NCI-H2227 (cell line): ENCODE results near the gene DAAM1.

Experiments used
- DNase-seq: peaks from one replicate; lab custom pipeline; 2025; ENCODE audit not compliant: unreplicated experiment; lab: John Stamatoyannopoulos, UW

Gene DAAM1

DNA sequence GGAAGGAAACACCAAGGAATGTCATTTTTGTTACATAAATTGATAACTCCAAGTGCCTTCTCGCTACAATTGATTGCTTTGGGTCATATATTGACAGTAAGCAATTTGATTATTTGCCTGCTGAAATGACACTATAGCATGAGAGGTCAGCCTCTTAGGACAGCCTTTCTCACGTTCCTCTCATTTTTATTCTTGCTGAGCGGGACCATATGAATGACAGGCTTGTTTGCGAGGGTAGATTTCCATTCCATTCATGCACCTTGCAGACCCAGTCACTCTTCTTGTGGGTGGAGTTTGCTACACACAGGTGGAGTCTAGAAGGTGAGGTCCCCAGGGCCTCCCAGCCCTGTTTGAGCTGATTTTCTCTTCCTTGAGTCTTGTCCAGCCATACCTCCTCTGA is 27.3 kb downstream of the DAAM1 start:
- no peak for DNase-seq

DNA sequence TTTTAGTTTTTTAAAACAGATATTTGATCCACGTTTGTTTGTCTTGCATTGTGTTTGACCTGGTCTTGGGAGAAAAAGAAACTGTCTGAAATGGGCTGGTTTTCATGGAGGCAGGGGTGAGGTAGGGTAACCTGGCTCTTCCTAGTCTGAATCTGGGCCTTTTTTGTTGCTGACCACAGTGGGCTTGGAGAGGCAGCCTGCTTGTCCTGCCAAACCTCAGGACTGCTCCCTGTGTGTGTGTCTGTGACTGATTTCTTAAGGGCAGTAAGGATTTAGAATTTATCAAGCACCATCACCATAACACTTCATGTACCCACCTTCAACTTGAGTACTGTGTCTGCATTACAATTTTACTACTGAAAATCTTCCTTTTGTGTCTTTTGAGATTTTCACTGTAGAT is 28.5 kb downstream of the DAAM1 start:
- DNase-seq, result no peak

DNA sequence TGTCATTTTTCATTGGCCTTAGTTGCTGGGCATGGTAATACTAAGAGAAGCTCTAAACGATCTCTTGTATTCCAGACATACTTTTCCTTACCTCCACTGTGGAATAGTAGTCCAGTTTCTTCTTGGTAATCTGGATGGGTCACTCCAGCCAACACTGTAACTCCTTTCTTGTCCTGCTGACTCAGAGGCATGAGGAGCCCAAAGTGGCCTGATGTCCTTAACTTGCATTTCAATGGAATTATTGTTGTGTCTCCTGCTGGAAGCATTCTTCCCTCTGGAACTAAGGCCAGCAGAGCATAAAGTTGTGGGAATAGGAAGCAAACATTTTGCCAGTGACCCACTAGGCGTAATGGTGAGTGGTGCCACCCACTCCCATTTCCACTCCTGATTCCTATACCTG is 33.1 kb downstream of the DAAM1 start:
- no peak for DNase-seq

DNA sequence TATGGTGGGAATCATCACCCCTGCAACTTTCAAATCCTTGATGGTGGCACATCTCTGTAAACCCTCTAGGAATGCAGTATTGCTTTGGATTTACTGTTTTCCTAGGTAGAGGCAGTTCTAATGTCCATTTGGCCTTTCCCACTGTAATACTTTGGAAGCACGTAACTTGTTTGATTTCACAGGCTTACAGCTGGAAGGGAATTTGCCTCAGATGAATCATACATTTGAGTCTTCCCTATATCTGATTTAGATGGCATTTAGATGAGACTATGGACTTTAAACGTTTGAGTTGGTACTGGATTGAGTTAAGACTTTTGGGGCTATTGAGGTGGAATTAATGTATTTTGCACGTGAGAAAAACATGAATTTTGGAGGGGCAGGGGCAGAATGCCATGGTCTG is 35.9 kb downstream of the DAAM1 start:
- DNase-seq, result no peak

DNA sequence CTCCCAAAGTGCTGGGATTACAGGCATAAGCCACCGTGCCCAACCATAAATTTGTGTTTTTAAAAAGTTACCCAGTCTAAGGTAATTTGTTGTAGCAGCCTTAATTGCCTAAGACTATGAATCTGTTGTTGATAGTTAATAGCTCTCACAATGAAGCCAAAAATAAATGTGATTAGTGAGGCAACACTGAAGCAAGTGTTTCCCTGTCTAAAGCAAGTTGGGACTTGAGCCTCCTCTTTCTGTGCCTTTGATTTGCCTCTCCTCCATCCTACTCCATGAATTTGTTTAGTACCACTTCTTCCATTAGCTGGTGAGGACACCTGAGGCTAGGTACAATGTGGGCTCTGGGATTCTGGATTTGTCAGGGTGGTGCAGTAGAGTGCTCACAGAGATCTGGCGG is 36.8 kb downstream of the DAAM1 start:
- no peak for DNase-seq

DNA sequence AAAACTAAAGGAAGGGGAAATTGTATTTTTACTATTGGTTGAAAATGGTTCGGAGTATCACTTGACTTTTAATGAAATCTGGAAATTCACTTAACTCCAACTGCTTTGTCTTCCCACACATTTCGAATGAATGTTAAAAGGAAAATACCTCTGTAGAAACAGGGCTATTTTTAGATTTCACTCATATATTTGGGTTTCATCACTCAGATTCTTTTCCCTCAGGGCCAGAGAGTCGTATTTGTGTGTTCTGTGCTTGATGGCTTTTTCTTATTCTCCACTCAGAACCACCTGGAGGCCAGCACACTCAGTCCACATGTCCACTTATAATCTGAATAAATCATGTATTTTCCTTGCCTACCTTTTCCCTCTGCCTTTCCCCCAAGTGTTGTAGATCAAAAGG is 40.0 kb downstream of the DAAM1 start:
- no peak for DNase-seq

DNA sequence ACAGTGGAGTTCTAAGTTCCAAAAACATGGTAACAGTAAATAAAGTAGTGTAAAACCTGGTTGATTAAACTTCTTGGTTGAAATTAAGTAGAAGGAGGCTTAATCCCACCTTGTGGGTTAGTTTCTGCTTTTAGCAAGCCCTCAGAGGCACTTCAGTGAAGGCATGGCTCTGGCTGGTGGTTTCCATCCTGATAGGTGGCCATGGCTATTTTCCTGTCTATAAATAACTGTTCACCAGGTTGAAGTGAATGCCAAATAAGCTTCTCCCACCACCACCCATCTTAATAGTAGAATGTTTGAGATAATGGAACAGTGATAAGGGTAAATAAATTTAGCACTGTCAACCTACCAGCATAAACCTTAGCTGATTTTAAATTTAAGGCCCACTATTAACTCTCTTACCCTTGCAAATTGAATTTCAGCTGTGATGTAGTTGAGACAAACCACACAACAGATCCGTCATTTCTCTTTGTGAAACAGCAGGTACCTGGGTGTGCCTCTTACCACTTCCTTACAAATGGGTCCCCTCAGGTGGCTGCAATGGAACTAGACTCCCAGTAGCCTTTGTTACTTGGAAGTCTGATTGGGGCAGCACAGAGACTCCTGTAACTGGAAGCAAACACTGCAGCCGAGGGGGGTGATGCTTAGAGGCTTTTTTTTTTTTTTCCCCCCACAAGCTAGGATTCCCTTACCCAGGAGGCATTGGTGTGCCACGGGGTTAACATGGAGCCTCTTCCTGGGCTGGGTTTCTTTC is 41.4 kb downstream of the DAAM1 start:
- no peak for DNase-seq

DNA sequence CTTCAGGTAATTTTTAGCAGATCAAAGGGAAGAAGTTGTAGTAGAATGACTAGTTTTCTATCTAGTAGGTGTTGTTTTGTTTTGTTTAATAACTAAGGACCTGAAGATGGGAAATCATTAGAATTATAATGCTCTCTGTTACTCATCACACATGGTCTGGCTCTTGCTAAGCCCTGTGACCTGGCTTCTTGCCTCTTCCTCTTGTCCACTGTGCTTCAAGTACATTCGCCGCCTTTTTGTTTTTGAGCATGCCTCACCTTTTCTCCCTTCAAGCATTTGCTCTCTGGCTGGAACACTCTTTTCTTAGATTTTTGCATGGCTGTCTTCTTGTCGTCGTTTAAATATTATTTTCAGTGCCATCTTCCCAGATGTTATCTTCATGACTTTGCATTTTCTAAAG is 47.7 kb downstream of the DAAM1 start:
- DNase-seq, result no peak

DNA sequence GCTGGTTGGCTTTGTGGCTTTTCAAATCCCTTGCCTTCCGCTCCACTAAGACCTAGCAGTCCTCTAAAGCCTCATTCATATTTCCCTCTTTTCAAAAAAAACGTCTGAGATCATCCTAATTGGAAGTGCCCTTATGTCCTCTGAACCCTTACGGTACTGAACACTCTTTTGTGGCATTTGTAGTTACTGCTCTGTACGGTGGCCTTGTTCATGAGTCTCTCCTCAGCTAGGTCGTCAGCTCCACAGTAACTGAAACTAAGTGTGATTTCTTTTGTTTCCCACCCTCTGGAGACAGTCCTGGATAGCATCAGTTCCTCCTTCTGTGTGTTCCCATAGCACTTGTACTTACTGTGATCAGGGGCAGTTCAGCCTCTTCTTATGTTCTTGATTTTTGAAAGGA is 49.7 kb downstream of the DAAM1 start:
- DNase-seq, result peak; percentile 29

DNA sequence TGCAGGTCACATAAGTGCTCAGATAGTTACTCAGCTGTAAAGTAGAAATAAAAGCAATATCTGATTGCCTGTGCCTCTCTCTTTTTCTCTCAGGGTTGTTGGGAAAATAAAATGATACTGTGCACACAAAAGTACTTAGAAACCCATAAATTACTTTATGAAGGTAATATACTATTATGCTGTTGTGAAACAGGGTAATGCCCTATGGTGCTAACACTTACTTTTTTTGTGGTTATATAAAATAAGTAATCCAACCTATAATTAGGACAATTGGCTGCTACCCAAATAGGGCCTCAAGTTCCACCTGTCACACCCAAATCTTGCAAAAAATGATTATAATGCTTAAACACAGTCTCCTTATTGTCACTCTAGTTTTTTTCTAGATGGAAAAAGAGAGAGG is 50.6 kb downstream of the DAAM1 start:
- DNase-seq, result peak; percentile 78

DNA sequence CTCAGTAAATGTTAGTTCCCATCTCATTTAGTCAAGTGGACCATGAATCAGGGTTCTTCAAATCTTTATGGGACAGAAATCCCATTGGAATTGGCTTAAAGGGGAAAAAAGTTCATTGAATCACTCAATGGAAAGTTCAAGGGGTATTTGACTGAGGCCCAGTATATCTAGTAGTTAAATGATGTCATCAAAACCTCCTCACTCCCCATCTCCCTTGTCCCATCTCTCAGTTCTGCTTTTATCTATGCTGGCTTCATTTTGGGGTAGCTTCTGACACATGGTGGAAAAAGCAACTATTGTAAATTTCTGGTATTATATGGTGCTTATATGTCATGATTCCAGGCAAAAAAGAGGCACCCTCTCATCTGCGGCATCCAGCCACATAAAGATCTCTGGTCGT is 51.9 kb downstream of the DAAM1 start:
- no peak for DNase-seq

DNA sequence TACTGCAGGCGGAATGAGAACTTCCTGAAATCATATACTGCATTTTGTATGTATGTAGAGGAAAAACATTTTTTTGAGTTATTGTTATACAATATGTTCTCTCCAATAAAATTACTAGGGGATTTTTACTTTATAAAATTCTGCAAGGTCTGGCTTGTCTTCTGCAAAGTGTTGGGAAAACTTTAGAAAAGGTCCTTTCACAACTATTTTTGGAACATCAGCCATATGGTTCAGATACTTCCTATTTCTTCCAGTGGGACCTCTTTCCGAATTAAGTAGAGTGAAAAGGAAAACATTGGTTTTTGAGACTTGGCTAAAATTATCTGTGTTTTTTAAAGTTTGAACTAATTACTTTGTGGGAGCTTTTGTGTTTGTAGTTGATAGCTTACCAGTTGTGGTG is 52.7 kb downstream of the DAAM1 start:
- no peak for DNase-seq

DNA sequence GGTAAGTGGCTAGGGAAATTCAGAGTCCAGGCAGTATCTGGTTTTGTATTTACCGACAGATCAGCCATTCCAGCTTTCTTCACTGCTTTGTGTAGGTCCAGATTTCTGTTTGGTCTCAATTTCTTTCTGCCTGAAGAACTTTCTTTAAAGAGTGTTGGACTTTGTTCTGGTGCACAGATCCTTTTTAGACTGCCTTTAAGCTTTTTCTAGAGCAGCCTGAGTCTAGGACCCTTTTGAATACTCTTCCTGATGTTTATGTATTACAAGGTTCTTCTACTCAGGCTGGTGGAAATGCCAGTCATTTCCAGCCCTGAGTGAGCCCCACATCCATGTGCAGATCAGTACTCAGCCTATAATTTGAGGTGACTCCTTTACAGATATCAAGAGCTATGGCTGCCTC is 54.7 kb downstream of the DAAM1 start:
- DNase-seq, result no peak

DNA sequence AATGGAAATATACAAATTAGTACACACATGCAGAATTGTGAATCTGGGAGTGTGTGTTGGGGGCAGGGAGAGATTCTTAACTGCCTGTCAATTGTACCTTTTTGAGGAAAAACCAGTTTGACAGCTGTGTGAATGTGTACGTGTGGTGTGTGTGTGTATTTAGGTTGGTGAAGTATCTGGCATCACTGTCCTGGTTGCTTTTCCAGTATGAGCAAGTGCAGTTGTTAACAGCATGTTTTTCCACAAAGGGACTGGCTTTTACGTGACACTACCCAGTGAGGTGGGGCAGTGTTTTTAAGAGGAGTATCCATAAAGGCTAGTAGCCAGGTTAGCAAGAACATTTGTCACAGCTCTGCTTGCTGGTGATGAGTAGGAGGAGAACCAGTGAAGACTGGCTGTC is 56.1 kb downstream of the DAAM1 start:
- no peak for DNase-seq

DNA sequence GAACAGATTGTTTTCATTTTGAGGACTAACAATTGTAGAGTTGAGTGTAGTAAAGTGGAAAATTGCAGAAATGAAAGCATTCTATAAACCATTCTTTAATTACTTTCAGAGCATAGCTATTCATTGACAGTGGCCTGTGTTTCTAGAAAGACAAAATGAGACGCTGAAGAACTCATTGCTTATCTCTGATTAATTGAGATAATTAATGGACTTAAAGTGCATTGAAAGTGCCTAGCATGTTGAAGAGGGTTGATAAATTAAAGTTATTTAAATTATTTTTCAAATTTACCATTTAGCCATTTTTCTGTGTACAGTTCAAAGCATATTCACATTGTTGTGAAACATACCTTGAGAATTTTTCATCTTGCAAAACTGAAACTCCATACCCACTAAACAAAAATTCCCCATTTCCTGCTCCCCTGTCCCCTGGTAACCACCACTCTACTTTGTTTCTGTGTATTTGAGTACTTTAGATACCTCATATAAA is 57.4 kb downstream of the DAAM1 start:
- DNase-seq, result no peak

DNA sequence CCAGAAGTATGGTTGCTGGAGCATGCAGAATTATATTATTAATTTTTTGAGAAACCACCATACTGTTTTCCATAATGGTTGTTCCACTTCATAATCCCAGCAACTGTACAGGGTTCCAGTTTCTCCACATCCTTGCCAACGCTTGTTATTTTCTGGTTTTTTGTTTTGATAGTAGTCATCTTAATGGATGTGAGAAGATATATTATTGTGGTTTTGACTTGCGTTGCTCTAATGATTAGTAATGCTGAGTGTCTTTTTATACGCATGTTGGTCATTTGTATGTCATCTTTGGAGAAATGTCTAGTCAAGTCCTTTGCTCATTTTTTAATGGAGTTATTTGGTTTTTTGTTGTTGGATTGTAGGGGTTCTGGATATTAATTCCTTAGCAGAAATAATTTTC is 58.1 kb downstream of the DAAM1 start:
- DNase-seq, result no peak

DNA sequence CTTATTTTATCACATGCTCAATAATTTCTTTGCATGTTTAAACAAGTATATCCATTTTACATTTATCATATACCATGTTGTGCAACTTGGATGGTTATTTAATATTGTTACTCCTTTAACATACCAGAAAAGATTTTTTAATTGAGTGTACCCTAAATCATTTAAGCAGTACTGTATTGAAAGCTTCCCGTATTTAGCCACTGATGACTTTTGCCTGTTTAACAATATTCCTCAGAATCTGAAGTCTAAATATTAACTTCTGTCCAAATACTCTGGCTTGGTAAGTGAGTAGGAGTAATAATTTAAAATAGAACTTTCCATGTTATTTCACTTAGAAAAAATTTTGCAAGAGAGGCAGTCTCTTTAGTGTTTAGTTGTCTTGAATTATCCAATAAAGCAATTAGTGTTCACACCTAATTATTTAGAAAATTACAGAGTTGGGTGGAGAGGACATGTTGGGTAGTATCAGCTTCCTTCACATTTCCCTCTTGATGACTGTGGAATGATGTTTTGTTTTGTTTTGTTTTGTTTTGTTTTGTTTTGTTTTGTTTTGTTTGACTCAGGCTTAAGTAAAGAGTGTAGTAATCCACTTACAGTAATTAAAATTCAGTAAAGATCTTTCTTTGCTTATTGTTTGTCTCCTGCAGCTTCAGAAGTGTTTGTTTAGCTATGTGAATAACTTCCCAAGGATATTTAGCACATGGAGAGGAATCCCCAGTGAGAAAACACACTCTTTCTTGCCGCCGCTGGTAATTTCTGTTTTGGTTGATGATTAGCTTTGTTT is 59.5 kb downstream of the DAAM1 start:
- no peak for DNase-seq

DNA sequence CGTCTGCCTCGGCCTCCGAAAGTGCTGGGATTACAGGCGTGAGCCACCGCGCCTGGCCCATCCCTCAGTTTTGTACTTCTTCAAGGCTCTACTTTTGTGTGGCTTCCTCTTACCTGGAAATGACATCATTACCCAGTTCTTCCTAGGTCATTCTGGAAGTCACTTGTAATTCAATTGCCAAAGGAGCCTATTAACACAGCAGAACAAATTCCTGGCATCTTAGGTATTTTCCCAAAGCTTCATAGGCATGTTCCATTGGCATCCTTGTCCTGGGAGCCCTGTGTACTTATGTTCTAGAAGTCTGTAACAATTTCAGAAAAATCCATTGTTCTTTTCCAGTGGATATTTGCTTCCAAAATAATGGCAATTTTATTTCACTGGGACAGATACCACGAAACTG is 60.6 kb downstream of the DAAM1 start:
- DNase-seq, result no peak

DNA sequence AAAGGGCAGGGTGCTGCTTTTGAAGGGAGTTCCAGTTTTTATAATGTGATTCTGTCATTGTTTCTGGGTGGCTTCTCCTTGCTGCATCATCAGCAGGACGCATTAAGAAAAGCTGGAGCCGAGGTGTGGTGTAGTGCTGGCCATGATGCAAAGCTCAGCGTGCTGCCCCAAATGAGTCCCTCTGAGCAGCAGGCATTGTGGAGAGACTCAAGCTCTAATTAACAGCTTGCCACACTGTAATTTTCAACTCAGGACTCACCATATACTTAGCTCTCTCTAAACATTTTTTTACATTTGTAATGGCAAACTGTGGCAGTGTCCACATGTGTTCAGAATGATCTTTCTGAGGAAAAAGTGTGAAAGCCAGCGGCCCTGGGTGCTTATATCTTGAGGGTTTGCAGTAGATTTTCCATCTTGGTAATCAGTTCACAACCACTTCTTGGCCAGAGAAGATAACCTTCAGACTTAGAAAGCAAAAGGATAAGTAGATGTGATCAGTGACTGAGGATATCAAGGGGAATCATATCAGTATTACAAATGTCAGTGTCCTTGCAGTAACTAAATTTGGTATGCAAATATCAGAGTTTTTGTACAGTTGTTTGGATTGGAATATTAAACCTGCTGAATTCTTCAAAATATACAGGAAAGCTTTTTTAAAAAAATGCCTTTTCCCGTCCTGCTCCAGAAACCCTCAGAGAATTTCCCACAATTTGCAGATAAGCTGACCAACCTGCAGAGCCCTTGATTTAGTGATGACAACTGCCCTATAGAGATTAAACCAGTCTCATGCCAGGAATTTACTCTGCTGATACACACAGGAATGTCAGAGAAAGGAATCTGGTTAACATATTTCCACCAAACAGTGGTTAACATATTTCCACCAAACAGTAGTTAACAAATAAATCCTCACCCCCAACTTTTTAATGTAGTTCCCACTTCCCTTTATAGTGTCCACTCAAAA is 63.6 kb downstream of the DAAM1 start:
- DNase-seq, result peak; percentile 84

DNA sequence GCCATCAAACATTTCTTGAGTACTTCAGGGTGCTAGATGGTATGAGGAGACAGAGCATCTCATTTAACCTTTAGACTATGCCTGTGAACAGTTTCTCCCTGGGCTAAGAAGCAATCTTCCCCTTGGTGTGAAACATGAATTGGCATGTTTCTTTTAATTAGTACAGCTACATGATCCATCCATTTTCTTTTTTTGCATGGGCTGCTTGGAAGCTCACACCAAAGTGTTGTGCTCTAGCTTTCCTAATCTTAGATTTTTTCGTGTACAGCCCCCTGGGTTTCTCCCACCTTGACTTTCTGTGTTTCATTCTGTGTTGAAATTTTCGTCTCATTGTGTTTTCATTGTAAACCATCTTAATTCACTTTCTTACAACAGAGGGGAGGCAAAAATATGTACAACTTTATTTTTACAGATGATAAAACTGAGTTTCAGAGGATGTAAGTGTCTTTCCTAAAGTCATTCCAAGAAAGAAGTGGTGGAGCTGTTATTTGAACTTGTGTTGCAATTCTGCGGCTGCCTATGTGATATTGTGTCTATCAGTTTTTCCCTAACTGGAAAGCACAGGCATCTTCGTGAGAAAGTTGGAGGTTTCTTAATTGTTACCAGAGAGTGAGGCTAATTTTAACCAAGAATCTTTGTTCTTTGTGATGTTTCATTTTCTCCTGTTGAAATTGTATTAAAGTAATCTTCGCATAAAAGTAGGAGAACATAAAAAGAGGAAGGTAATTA is 64.5 kb downstream of the DAAM1 start:
- no peak for DNase-seq

DNA sequence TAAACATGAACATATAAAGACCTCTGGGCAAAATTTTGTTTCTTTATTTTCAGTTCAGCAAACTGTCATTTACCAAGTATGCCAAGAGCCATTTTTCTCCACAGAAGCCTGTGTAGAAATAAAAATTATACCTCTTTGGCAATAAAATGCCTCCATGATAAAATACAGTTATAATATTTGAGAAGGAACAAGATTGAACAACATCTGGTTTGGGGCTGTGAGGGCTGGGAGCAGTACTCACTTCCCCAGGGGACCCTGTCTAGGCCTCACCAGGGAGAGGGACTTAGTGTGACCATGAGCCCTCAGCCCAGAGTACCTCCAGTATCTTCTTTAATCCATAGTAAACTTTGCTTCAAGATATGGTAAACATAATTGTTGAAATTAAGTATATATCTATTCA is 65.1 kb downstream of the DAAM1 start:
- no peak for DNase-seq
